Coronary artery (tissue), 2 donors: ENCODE measurements around the gene NMUR1.

Experiments used
- DNase-seq: peaks from one replicate; pipeline ENCODE4 v3.0.0-alpha.2; 2017; ENCODE audit warnings: low spot score
- H3K27ac ChIP-seq, 2 donors: fragments of 200-600 bp; sonication (generic); one replicate each; pipeline ENCODE4 v1.5.1; 2016 to 2019
- H3K4me3 ChIP-seq: fragments of 200-600 bp; sonication (generic); 2 replicates; pipeline ENCODE4 v1.5.1; 2016; ENCODE audit warnings: mild to moderate bottlenecking, moderate library complexity
- TF ChIP-seq, protein P1 (sequence below): fragments of 200-600 bp; sonication (generic); IDR thresholded peaks from one replicate; pipeline ENCODE4 v1.5.1; 2019; ENCODE audit warnings: antibody characterized with exemption

NMUR1 gene

DNA sequence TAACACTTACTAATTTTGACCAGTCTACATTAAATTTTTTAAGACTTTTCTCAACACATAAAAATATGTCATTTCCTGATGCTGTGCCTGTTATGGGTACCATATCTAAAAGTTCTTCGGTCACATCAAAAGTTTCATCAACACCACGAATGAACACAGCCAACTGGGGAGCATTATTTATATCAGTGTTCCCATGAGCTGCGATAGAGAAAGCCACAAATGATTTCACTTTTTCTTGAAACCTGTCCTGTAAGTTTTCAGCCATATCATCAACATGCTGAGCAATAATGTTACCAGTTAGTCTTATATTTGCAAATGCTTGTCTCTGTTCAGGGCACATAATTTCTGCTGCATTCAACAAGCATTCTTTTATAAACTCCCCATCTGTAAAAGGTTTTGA, 35.6 kb downstream of the NMUR1 start:
- no peak for DNase-seq
- Histone ChIP-seq H3K4me3 (no peak overlapping the region), H3K27ac (no peak overlapping the region)

DNA sequence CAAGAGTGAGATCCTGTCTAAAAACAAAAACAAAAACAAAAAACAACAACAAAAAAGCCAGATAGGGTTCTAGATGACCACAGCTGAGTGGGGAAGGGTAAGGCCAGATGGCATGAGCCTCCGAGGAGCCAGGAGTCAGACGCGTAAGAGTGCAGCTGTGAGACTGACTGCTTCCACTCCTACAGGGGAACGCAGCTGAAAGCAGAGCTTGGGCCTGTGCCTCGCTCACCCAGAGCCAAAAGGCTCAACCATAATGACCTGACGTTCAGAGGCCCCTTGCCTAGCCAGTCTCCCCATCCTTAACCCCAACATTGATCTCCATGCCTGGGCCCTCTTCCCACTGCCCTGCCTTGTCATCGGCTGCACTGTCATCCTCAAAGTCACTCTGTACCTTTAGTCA, 39.4 kb downstream of the NMUR1 start:
- no peak for DNase-seq
- TF ChIP-seq, protein P1, sequence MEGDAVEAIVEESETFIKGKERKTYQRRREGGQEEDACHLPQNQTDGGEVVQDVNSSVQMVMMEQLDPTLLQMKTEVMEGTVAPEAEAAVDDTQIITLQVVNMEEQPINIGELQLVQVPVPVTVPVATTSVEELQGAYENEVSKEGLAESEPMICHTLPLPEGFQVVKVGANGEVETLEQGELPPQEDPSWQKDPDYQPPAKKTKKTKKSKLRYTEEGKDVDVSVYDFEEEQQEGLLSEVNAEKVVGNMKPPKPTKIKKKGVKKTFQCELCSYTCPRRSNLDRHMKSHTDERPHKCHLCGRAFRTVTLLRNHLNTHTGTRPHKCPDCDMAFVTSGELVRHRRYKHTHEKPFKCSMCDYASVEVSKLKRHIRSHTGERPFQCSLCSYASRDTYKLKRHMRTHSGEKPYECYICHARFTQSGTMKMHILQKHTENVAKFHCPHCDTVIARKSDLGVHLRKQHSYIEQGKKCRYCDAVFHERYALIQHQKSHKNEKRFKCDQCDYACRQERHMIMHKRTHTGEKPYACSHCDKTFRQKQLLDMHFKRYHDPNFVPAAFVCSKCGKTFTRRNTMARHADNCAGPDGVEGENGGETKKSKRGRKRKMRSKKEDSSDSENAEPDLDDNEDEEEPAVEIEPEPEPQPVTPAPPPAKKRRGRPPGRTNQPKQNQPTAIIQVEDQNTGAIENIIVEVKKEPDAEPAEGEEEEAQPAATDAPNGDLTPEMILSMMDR, result no peak
- Histone ChIP-seq H3K27ac (no peak overlapping the region), H3K4me3 (no peak overlapping the region)

More for the DNA sequence above, 35.6 kb downstream of the NMUR1 start:
- TF ChIP-seq, protein P1, result no peak

DNA sequence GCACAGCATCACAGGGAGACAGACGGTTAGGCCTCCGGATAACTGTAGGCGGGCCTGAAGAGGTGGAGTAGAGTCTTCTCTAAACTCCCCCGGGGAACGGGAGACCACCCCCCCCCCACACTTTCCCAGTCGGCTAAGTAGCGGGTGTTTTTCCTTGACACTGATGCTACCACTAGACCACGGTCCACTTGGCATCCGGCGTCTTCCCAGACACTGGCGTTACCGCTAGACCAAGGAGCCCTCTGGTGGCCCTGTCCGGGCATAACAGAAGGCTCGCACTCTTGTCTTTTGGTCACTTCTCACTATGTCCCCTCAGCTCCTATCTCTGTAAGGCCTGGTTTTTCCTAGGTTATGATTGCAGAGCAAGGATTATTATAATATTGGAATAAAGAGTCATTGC, 40.3 kb downstream of the NMUR1 start:
- no peak for DNase-seq
- TF ChIP-seq, protein P1, result no peak
- no peak overlapping the region for H3K4me3 ChIP-seq
- no peak overlapping the region for H3K27ac ChIP-seq

DNA sequence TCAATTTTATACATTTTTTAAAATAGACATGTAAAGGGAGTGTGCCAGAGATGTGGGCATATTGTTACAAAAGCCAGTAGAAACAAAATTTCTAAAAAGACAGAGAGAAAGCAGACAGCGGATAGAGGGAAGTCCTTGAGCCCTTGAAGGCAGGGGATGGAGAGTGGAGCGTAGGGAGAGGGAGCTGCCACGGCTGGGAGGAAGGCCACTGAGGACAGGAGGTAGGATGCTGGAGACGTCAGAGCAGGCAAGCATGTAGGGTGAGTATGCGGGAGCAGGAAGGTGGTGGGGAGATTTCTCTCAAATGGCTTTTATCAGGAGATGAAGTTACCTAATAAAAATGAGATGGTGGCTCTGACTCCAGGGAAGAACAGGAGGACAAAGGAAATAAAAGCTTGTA, 41.9 kb downstream of the NMUR1 start:
- DNase-seq, result no peak
- TF ChIP-seq, protein P1, result no peak
- Histone ChIP-seq H3K4me3 (no peak overlapping the region), H3K27ac (no peak overlapping the region)

DNA sequence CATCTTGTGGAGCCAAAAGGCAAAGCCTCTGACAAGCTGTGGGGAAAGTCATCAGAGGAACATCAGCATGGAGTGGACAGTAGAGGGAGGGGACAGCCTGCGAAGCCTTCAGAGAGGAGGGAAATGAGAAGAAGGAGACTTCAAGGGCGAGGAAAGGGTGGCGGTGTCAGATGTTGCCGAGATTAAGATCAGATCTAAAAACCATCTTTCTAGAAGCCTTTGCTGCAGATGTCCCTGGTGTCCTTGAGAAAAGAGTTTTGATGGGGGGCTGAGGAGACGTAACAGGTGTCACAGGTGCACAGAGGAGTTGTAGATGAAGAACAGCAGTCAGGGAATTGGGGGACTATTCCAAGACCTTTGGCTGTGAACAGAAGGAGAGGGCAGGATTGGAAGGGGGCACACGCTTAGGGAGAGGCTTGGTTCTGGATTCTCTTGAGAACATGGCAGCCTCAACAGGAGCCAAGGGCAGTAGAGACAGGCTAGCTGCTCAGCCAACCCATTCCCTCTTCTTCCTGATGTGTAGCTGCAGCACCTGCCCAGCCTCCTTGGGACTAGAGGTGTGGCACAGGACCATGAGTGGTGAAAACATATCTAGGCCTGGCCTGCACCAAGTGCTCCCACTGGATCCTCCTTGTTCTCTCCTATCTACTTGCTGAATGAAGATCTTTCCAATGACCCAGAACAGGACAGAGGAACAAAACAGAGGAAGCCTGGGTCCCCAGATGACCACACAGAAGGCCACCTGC, 43.2 kb downstream of the NMUR1 start:
- no peak for DNase-seq
- no peak overlapping the region for H3K27ac ChIP-seq
- TF ChIP-seq, protein P1, result no peak
- H3K4me3 ChIP-seq, result no peak overlapping the region

DNA sequence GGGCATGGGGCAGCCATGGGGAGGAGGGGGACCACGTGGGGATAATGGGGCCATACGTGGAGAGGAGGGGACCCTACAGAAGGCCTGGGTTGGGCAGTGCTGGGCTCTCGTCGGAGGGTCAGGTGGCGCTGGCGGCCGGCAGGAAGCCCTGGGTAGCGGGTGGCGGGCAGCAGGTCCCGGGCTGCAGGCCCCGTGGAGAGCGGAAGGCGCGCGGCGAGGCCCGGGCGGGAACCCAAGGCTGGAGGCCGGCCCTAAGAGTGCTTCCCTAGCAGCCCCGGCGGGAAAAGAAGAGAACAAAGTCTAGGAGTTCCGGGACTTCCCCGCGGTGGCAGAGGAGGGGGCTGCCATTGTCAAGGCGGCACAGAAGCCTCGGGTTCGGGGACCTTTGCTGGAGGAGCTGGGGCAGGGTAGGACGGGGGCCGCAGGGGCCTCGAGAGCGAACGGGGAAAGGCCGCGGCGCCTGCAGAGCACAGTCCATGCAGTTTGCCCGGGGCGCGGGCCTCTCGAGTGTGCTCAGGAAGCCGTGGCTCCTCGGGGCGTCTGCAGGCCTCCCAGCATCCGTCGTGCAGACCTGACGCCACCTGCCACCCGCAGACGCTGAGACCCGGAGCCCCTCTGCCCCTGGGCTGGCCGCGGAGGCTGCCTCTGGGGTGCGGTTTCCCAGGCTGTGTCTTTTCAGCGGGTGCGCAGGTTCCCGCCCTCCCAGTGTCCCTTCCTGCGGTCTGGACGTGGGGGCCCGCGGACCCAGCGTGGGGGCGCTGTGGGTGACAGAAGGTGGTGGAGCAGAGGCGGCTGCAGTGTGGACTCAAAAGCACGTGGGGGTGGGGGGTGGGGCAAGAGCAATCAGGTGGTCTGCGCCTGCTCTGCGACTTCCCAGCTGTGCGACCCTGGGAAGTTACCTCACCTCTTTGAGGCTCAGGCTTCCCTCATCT, 46.6 kb downstream of the NMUR1 start:
- peak overlapping the region; percentile 56 to 74 for H3K27ac ChIP-seq
- DNase-seq, result no peak
- TF ChIP-seq, protein P1, result no peak
- H3K4me3 ChIP-seq, result peak overlapping the region; percentile 71
